A673 (cell line): Measurements from ENCODE around the gene TANC1. TPM values are rescaled to one million over a fixed set of nuclear protein-coding genes. Genes with fewer than 3 reads are reported as not detected.

Source experiments
- BruUV-seq: library from RNA; stranded (reverse); fragments of 400-500 nt; replicated peaks from 2 replicates; lab custom pipeline; 2021; lab: Mats Ljungman, UMichigan
- CTCF ChIA-PET: fragments of 300-600 bp; sonication (Branson Sonifier 250); formaldehyde crosslinking; loops from one replicate; lab custom pipeline; 2022; ENCODE audit warnings: antibody characterized with exemption; lab: Charles Lee
- POLR2A ChIA-PET: fragments of 300-600 bp; sonication (Branson Sonifier 250); formaldehyde crosslinking; loops from one replicate; lab custom pipeline; 2022; ENCODE audit warnings: antibody characterized with exemption; ENCODE audit not compliant: low non-redundant PET; lab: Charles Lee
- DNase-seq: peaks from one replicate; pipeline ENCODE4 v3.0.0-alpha.2; 2015; ENCODE audit warnings: low spot score
- H3K27ac ChIP-seq: fragments of 200-600 bp; sonication (generic); 2 replicates; pipeline ENCODE4 v1.5.1; 2016; ENCODE audit warnings: mixed run types, low read depth, mild to moderate bottlenecking, mixed read lengths, antibody characterized with exemption, low read length; ENCODE audit not compliant: poor library complexity, severe bottlenecking
- H3K27me3 ChIP-seq: fragments of 200-600 bp; sonication (generic); replicated peaks from 2 replicates; pipeline ENCODE4 v1.6.1; 2017; ENCODE audit warnings: mixed run types, low read depth, mild to moderate bottlenecking, mixed read lengths, antibody characterized with exemption, low read length; ENCODE audit not compliant: insufficient read depth, poor library complexity
- H3K36me3 ChIP-seq: fragments of 200-600 bp; sonication (generic); 2 replicates; pipeline ENCODE4 v1.6.1; 2016; ENCODE audit warnings: mixed run types, mild to moderate bottlenecking, mixed read lengths, antibody characterized with exemption, low read length; ENCODE audit not compliant: insufficient read depth, poor library complexity, severe bottlenecking
- H3K4me1 ChIP-seq: fragments of 200-600 bp; sonication (generic); 2 replicates; pipeline ENCODE4 v1.6.1; 2017; ENCODE audit warnings: mixed run types, mild to moderate bottlenecking, mixed read lengths, antibody characterized with exemption, low read length; ENCODE audit not compliant: insufficient read depth, poor library complexity, severe bottlenecking
- H3K4me3 ChIP-seq: fragments of 200-600 bp; sonication (generic); 2 replicates; pipeline ENCODE4 v1.5.1; 2016; ENCODE audit warnings: low read depth, mixed run types, mild to moderate bottlenecking, mixed read lengths, low read length; ENCODE audit not compliant: poor library complexity, severe bottlenecking
- H3K9me3 ChIP-seq: fragments of 200-600 bp; sonication (generic); 2 replicates; pipeline ENCODE4 v1.6.1; 2016; ENCODE audit warnings: mixed run types, low read depth, mild to moderate bottlenecking, mixed read lengths, antibody characterized with exemption, low read length; ENCODE audit not compliant: poor library complexity, severe bottlenecking
- CTCF ChIP-seq: fragments of 300-800, 200-600 bp; sonication (generic); conservative IDR thresholded peaks from 2 replicates; pipeline ENCODE4 v1.5.1; 2017; ENCODE audit warnings: low read depth, mild to moderate bottlenecking, antibody characterized with exemption, low read length, moderate library complexity, mixed read lengths
- EZH2 ChIP-seq: fragments of 200-600 bp; sonication (generic); IDR thresholded peaks from 2 replicates; pipeline ENCODE4 v1.6.1; 2017; ENCODE audit warnings: borderline replicate concordance, low read depth, mild to moderate bottlenecking, mixed read lengths, antibody characterized with exemption, low read length; ENCODE audit not compliant: poor library complexity, severe bottlenecking
- intact Hi-C: fragments of 100-400 bp; cut with micrococcal nuclease; formaldehyde crosslinking; loops from one replicate; pipeline ENCODE4 v1.10.0; 2022; ENCODE audit not compliant: unreplicated experiment
- total RNA-seq: library from RNA; stranded (reverse); gene quantifications from 2 replicates; pipeline ENCODE4 v1.2.3, GENCODE V29; 2021

The TANC1 gene
- total RNA-seq, 1 experiment from 2014 or later, result 9.0 TPM

- no peaks in the 10 kb centered on the region for H3K27me3 ChIP-seq
- no TSS peak for BruUV-seq
- intact Hi-C loops, result no loop called here
- H3K36me3 ChIP-seq, result no peaks in the 10 kb centered on the region
- no peak for DNase-seq
- CTCF ChIA-PET, result no interaction called here
- H3K27ac ChIP-seq, result no peak overlapping the region
- no peaks in the 10 kb centered on the region for H3K9me3 ChIP-seq
- no peaks in the 10 kb centered on the region for H3K4me1 ChIP-seq
- TF ChIP-seq CTCF, result no peak
- TF ChIP-seq EZH2, result no peak
- H3K4me3 ChIP-seq, result no peak overlapping the region
- POLR2A ChIA-PET, result no interaction called here
Measured at GRCh38 chr2:159051661-159052060, 83.2 kb downstream of the TANC1 start.

GRCh38 chr2:159052157-159052601, 83.7 kb downstream of the TANC1 start:
- Histone ChIP-seq H3K9me3 (no peaks in the 10 kb centered on the region), H3K27ac (no peak overlapping the region), H3K4me3 (no peak overlapping the region), H3K27me3 (no peaks in the 10 kb centered on the region), H3K4me1 (no peaks in the 10 kb centered on the region), H3K36me3 (no peaks in the 10 kb centered on the region)
- ChIA-PET POLR2A (no interaction called here), CTCF (no interaction called here)
- TF ChIP-seq CTCF, result no peak
- TF ChIP-seq EZH2, result no peak
- no peak for DNase-seq
- BruUV-seq, result no TSS peak
- intact Hi-C loops, result no loop called here

- H3K36me3 ChIP-seq, result no peaks in the 10 kb centered on the region
- no peak overlapping the region for H3K27ac ChIP-seq
- ChIA-PET CTCF (no interaction called here), POLR2A (no interaction called here)
- TF ChIP-seq EZH2, result no peak
- TF ChIP-seq CTCF, result no peak
- intact Hi-C loops, result no loop called here
- no peaks in the 10 kb centered on the region for H3K4me1 ChIP-seq
- no TSS peak for BruUV-seq
- H3K27me3 ChIP-seq, result no peaks in the 10 kb centered on the region
- no peak overlapping the region for H3K4me3 ChIP-seq
- no peak for DNase-seq
- no peaks in the 10 kb centered on the region for H3K9me3 ChIP-seq
Measured at GRCh38 chr2:159053161-159054031, 85.0 kb downstream of the TANC1 start.
